B cell (primary cell): Measurements from ENCODE around the gene ZNF408.

Experiments used
- EZH2 ChIP-seq: IDR thresholded peaks from 2 replicates; pipeline ENCODE4 v1.6.1; 2012; ENCODE audit warnings: borderline replicate concordance, low read depth, mild to moderate bottlenecking, moderate library complexity, low read length; ENCODE audit not compliant: insufficient read depth, poor library complexity, severe bottlenecking
- TF ChIP-seq, protein P1 (sequence below): fragments of 200-600 bp; IDR thresholded peaks from one replicate; pipeline ENCODE4 v1.8.0; 2022; ENCODE audit warnings: antibody characterized with exemption, mild to moderate bottlenecking

DNA sequence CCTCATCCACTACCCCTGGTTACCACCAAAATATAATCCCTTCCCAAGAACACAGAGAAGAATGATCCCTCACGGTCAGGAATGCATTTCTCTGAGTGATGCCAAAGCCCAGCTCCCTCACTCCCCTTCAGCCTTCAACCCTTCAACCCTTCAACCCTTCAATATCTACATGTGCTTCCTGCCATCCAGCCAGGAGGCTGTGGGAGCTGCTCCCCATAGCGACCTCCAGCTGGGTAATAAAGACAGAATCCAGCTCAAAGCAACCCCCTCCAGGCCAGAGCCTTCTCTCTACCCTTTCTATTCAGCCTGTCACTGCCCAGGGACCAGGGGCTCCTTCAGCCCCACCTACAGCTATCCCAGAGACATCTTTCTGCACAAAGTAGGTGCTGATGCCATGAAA lies 3.1 kb upstream of the ZNF408 start:
- TF ChIP-seq, protein P1, sequence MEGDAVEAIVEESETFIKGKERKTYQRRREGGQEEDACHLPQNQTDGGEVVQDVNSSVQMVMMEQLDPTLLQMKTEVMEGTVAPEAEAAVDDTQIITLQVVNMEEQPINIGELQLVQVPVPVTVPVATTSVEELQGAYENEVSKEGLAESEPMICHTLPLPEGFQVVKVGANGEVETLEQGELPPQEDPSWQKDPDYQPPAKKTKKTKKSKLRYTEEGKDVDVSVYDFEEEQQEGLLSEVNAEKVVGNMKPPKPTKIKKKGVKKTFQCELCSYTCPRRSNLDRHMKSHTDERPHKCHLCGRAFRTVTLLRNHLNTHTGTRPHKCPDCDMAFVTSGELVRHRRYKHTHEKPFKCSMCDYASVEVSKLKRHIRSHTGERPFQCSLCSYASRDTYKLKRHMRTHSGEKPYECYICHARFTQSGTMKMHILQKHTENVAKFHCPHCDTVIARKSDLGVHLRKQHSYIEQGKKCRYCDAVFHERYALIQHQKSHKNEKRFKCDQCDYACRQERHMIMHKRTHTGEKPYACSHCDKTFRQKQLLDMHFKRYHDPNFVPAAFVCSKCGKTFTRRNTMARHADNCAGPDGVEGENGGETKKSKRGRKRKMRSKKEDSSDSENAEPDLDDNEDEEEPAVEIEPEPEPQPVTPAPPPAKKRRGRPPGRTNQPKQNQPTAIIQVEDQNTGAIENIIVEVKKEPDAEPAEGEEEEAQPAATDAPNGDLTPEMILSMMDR, result no peak
- no peak for TF ChIP-seq EZH2
